Measurements from ENCODE around the gene RBMS1.

GRCh38 chr2:160507464-160507863, 13.9 kb upstream of the RBMS1 start:
- TF ChIP-seq CTCF (IDR thresholded peaks at IDR 0.05), result no peak
- no peak for TF ChIP-seq POLR2A (IDR thresholded peaks at IDR 0.05)

Measured in esophagus squamous epithelium (tissue), 4 donors.